NCI-H524 treated with DMSO at 0.1 percent for 48 hours (cell line): ENCODE measurements around the gene HTR3B.
"Not testable (repeated sequence)": the region's sequence is repeated elsewhere in the genome, so short reads cannot be mapped to it uniquely, and the experiment has no call there.

Source experiments
- DNase-seq: peaks from one replicate; lab custom pipeline; 2025; lab: John Stamatoyannopoulos, UW

The HTR3B gene

DNA sequence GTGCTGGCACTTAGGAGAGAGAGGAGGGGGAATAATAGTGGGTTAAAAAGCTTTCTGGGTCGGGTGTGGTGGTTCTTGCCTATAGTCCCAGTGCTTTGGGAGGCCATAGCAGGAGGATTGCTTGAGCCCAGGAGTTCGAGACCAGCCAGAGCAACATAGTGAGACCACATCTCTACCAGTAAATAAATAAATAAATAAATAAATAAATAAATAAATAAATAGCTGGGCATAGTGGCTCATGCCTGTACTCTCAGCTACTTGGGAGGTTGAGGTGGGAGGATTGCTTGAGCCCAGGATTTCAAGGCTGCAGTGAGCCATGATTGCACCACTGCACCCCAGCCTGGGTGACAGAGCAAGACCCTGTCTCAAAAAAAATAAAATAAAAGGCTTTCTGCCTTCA is 41.6 kb downstream of the HTR3B start:
- DNase-seq, result not testable (repeated sequence)

DNA sequence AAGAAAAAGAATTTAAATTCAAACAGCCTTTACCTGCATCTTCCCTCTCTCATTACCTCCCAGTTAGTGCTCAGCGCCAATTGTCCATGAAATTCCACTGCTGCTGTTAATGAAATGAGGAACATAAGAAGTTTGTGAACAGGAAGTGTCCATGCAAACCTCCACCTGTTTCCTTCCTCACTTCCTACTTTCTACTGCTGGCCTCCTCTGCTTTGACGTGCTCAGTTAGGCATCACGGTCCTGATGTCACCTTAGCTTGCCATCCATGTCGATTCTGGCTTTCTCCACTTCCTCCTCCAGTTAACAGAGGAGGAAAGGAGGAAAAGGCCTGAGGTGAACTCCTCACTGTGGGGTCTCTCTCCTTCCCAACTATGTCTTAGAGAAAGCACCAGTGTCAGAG is 43.4 kb downstream of the HTR3B start:
- no peak for DNase-seq

DNA sequence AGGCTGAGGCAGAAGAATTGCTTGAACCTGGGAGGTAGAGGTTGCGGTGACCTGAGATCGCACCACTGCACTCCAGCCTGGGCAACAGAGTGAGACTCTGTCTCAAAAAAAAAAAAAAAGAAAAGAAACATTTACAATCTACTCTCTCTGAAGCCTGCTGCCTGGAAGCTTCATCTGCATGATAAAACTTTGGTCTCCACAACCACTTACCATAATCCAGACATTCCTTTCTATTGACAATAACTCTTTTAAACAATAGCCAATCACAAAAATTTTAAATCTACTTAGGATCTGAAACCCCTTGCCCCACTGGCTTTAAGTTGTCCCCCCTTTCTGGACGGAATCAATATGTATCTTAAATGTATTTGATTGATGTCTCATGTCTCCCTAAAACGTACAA is 45.3 kb downstream of the HTR3B start:
- DNase-seq, result no peak

DNA sequence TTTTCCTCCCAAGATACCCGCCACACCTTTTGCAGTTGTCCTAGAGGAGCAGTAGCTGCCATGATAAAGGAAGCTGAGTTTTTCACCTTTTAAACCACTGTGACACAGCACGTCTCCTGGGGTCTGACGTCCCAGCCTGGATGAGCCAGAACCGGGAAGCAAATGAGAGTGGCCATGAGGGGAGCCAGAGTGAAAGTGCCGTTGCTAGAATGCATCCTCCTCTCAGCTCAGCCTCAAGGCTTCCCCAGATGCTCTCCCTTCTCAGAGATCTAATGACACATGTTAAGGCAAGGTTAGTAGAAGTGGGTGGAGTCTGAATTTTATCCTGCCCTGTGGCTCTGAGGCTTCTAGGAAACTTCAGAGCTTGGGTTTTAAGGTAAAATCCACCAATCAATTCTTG is 46.9 kb downstream of the HTR3B start:
- no peak for DNase-seq

DNA sequence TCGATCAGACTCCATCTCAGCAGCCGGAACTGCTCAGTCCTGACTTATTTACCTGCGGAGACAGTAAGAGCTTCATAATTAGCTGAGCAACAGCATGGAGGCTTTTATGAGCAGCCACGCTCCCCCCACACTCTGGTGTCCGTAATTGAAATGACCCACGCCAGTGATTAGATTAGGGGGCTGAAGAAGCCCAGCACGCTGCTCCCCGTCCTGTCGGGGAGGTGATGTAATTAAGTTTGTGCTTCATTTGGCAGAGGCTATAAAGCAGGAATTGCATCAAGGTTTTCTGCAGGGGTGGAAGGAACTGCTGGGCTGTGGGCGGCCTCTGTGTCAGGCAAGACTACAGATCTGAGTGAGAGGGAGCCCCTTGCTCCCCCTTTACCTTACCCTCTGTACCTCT is 47.5 kb downstream of the HTR3B start:
- DNase-seq, result no peak

DNA sequence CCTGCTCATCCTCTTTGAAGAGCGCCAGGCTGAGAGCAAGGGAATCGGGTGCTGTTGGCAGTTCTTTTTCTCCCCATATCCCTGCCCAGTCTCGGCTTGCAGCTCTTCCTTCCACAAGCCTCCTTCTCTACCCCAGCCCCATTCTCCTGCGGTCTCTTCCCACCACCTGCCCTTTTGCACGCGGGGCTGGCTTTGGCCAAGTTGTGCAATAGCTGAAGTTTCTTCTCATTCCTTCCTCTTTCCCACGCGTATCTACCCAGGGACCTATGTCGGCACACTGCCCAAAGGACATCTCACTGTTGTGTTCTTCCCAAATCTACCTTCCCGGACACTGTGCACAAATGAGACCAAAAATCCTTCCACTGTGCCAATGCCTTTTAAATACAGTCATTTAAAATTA is 48.0 kb downstream of the HTR3B start:
- no peak for DNase-seq

DNA sequence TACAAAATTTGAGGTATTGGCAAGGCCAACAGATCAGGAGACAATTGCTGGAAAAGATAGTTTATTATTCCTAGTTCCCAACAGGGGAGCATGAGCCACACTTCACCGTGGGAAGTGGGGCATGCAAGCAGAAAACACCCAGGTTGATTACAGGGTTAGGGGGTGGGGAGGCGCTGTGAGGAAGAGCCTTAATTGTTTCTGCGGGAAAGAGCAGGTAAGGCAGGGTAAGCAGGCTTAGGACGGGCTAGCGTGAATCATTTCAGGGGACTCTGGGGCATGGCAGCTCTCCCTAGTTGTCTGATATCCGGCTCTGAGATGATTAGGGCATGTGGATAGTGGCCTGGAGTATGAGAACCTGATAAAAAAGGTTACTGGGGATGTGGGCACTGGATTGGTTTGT is 49.6 kb downstream of the HTR3B start:
- DNase-seq, result no peak

DNA sequence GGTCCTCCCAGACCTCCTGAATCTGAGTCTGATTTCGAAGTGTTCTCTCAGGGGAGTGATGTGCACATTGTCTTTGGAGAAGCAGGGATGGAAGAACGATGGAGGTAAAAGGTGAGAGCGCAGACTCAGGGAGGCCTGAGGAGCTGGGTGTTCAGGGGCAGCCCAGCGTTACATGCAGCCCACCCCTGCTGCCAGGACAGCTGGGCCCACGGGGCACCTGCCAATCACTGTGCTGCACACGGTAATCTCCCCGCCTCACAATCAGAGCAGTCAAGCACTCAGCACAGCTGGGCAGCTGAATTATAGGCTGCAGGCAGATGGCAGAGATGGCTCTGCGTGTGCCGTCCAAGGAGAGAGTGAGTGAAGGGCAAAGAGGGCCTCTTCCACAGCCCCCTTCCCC is 52.4 kb downstream of the HTR3B start:
- DNase-seq, result peak; percentile 80

DNA sequence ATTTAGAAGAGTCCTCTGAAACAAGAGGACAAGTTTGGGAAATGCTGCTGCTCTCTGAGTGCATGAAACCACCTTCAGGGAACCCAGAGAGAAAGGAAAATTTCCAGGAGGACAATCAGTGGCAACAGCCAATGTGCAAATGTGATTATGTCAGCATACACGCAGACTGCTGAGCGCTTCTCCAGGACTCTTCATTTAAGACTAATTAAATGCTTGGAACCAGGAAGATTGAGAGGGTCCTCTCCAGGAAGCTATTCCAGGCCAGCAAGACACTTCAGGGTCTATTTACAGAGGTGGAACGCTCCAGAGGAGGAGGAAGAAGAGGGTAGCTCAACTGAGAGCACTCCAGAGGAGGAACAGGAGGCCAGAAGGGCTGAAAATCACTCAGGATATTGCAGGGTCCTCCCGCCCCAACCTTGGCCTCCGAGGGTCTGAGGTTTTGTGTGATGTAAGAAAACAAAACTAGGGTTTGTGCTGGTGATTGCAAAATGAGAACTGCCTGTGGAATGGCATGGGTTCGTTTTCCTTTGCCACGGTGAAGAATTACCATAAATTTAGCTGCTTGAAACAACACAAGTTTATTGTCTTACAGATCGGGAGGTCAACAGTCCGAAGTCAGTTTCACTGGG is 56.2 kb downstream of the HTR3B start:
- DNase-seq, result no peak

DNA sequence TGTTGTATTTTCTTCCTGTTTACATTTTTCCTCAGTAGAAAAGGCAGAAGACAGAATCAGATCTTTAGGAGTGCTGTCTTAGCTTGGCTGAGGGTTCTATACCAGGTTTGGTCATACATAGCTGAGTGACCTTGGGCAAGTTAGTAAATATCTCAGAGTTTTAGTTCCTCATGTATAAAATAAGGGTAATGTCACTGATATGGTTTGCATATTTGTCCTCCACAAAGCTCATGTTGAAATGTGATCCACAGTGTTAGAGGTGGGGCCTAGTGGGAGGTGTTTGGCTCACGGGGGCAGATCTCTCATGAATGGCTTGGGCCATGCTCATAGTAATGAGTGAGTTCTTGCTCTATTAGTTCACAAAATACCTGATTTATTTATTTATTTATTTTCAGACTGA is 62.8 kb downstream of the HTR3B start:
- DNase-seq, result no peak

DNA sequence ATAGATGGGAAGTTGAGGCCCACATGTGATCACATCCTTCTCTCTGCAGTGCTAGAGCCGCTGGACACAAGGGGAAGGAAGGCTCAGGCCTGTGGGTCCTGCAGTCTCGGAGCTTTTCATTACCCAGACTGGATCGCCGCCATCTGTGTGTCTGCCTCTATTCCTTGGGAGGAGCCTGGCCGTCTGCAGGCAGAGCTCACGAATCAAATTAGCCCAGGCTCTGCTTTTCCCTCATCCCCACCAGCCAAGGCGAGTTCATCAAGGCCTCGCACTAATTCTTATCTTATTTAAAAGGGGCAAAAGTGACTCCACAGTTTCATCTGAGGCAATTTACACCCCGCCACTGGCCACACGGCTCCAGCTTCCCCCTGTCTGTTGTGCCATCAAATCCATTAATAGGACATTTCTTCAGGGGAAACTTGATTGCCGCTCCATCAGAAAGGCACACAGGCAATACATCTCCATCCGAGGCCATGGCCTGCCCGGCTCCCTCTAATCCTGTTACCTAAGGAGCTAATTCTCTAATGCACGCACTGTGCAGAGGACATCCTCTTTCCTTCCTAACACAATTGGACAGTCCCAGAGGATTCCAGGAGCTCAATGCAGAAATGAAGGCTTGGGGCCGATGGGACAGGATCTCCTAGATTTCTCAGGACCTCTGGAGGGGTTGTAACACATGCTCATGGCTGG is 67.1 kb downstream of the HTR3B start:
- no peak for DNase-seq

DNA sequence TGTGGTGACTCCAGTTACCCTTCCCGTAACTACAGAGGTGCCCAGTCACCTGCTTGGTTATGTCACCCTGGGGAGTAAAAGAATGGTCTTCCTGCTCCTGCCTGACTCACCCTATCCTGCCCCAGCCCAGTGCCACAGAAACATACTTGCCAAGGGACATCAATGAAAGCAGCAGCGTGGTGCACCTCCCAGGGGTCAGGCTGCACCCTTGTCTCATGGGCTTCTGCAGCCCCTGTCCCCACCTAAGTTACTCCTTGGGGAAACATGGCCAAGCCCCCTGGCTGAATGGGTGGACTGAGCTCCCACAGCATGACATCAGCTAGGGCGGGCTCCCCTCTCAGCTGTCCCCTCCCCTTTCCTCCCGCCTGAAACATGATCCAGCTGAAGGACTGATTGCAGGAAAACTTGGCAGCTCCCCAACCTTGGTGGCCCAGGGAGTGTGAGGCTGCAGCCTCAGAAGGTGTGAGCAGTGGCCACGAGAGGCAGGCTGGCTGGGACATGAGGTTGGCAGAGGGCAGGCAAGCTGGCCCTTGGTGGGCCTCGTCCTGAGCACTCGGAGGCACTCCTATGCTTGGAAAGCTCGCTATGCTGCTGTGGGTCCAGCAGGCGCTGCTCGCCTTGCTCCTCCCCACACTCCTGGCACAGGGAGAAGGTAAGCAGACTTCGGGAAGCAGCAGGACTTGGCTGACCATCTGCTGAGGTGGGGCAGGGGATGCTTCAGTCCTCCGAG is 70.3 kb downstream of the HTR3B start, which contains the start of gene HTR3A:
TSS of gene HTR3A (plus strand) at position 368 of the 730 bp plus-strand sequence. CDS start at position 586, 218 bp downstream.
- DNase-seq, result peak; percentile 54

DNA sequence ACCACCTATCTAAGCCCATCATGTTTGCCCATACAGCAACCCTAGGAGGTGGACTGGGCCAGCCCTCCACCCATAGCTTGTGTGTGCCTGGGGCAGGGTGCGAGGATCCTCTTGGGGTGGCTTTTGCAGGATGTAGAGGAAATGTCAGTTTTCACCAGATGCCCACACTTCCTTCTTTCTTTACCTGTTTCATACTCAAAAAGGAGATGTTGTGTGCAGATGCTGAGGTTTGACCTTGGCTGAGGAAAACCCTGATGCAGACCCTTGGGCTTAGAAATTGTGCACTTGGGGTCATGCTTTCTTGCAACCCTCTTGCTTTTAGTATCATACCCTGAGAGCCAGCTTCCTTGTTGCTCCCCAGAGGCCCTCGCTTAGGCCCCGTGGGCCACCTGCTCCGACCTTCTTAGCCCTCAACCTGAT is 72.5 kb downstream of the HTR3B start:
- no peak for DNase-seq

DNA sequence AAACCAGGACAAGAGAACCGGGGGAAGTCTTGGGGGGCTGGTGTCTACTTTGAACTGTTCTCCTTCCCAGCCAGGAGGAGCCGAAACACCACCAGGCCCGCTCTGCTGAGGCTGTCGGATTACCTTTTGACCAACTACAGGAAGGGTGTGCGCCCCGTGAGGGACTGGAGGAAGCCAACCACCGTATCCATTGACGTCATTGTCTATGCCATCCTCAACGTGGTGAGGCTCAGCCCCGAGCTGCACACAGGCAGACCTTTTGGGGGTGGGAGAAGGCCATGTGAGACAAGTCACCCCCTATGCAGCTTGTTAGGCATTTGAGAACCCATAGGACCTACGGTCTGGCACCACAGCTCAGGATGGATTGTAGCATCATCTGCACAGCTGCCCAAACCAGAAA is 73.1 kb downstream of the HTR3B start:
- no peak for DNase-seq

DNA sequence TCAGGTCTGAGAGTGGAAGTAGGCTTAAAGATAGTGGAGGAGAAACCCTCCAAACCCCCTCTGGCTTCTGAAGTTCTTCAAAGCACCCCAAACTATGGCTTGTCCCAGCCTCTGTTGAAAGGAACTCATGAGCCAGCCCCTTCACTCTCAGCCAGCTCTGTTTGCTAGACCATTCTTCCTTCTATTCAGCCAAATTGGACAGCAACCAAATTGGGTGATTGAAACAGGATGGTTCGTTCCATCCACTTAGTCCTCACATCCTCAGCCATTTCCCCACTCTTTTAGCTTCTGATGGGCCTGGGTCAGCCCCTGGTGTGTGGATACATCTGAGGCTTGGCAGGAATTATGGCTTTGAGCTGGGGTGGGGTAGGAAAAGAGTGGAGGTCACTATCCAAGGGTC is 74.8 kb downstream of the HTR3B start:
- no peak for DNase-seq

DNA sequence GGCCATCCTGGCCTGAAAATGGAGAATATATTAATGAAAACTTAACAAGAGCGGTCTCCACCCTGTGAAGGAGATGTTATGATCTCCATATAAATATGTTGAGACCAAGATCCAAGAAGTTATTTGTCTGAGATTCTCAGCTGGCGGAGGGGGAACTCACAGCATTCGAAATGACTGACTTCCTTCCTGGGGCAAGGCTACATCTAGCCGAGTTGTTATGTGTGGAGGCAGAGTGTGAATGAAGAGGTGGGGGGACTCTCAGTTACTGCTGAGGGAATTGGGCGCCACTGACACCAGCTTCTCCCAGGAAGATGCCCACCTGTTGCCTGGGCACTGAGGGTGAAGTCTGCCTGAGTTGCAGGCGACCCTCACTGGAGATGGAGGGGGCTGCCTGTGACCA is 76.2 kb downstream of the HTR3B start:
- no peak for DNase-seq

DNA sequence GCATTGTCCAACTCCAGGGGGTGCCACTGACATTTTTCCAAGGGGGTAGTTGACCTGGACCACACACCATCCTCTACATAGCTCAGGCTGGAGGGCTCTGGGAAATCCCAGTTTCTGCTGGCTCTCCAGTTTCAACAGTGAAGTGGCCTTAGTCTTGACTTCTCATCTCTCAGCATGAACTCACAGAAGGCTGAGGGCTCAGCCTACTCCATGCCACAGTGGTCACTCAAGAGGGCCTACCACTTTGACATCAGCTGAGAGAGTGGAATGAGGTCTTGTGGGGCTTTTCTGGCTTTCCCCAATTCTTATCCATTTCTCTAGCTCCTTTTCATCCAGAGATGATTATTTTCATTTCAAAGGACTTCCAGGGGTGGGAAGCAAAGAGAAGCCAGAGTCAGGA is 77.7 kb downstream of the HTR3B start:
- no peak for DNase-seq

DNA sequence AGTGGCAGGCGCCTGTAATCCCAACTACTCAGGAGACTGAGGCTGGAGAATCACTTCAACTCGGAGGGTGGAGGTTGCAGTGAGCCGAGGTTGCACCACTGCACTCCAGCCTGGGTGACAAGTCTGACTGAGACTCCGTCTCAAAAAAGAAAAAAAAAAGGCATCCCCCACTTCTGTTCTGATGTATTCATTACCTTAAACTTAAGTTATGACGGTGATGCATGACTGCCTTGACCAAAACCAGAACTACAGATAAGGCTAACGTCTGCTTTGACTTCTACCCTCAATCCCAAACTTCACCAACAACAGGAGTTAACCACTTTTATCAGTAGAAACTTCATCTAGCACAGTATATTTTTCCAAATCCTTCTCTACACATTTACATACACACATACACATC is 80.2 kb downstream of the HTR3B start:
- no peak for DNase-seq

DNA sequence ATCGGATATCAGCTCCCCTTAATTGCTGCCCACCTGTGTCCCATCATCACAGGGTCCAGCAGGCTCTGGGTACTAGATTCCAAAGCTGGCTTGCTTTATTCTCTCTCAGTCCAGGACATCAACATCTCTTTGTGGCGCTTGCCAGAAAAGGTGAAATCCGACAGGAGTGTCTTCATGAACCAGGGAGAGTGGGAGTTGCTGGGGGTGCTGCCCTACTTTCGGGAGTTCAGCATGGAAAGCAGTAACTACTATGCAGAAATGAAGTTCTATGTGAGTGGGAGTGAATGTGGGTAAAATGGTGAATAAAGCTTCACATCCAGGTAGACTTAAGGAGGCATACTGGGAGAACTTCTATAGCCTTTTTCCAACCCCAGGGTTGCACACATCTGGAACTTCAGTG is 81.3 kb downstream of the HTR3B start:
- no peak for DNase-seq

DNA sequence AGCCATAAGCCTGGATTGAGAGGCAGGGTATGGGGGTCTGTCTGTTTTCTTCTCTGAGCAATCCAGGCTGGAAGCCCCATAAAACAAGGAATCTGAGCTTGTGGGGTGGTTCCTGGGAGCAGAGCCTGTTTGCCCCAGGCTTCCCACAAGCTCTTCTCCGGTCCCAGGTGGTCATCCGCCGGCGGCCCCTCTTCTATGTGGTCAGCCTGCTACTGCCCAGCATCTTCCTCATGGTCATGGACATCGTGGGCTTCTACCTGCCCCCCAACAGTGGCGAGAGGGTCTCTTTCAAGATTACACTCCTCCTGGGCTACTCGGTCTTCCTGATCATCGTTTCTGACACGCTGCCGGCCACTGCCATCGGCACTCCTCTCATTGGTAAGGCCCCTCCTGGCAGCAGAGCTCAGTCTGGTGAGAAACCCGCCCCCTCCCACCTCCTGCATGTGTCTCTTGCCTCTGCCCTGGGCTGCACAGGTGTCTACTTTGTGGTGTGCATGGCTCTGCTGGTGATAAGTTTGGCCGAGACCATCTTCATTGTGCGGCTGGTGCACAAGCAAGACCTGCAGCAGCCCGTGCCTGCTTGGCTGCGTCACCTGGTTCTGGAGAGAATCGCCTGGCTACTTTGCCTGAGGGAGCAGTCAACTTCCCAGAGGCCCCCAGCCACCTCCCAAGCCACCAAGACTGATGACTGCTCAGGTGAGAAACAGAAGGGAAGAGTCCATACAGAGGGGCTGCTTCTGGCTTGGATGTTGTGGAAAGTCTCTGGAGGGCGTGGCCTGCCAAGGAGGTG is 82.0 kb downstream of the HTR3B start:
- no peak for DNase-seq

DNA sequence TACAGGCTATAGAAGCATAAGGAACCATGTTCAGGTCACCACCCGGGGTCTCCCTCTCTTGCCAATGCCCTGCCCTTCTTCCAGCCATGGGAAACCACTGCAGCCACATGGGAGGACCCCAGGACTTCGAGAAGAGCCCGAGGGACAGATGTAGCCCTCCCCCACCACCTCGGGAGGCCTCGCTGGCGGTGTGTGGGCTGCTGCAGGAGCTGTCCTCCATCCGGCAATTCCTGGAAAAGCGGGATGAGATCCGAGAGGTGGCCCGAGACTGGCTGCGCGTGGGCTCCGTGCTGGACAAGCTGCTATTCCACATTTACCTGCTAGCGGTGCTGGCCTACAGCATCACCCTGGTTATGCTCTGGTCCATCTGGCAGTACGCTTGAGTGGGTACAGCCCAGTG is 84.8 kb downstream of the HTR3B start:
- DNase-seq, result no peak

DNA sequence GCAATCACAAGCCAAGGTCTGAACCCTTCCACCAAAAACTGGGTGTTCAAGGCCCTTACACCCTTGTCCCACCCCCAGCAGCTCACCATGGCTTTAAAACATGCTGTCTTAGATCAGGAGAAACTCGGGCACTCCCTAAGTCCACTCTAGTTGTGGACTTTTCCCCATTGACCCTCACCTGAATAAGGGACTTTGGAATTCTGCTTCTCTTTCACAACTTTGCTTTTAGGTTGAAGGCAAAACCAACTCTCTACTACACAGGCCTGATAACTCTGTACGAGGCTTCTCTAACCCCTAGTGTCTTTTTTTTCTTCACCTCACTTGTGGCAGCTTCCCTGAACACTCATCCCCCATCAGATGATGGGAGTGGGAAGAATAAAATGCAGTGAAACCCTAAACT is 85.3 kb downstream of the HTR3B start:
- no peak for DNase-seq

DNA sequence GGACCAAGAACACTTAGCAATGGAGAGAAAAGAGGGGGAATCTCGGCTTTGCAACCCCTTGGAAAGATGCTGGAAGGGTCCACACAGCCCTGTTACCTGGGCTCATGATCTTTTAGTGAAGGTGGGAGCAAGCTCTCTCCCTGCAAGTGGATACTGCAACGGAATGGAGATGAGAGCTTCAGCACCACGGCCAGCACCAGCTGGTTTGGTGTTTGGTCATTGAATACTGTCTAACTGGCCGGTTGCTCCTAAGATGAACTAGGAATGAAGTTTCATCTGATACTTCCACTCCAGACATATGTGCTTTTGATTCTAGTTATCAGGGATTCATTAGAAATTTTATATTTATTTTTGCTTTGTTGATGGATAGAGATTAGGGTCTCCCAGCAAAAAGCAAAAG is 86.6 kb downstream of the HTR3B start:
- DNase-seq, result no peak
